ENCODE measurements around the gene ZFP36L2. TPM values are rescaled to one million over a fixed set of nuclear protein-coding genes. Genes with fewer than 3 reads are reported as not detected.

Gene ZFP36L2
- total and polyA plus RNA-seq, 9 of the 15 experiments (the other 6 are each of a cell fraction or from before 2014, with no cell fraction given), result 4.1 to 60.6 (median 20.3) TPM

DNA sequence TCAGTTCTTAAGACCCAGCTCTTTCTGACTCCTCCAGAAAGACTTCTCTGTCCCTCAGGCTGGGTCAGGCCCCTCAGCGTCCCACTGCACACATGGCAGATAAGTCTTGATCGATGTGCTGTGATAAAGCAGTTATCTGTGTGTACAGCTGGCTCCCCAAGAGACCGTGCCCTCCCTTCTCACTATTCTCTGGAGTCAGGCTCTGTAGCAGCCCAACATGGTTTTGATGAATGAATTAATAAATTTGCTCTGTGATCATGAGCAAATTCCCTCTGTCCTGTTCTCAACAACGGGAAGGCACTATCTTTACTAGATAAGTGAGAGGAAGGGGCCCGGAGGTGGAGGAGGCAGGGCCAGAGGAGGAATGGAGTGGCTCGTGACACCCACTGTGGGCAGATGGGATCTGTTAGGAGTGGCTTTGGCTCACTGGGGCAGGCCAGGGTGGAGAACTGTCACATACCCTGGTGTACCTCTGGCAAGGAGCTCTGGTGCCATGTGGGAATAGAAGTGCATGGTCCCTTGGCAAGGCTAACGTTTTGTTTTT, 48.3 kb downstream of the ZFP36L2 start (continued):
- TF ChIP-seq, protein P1, sequence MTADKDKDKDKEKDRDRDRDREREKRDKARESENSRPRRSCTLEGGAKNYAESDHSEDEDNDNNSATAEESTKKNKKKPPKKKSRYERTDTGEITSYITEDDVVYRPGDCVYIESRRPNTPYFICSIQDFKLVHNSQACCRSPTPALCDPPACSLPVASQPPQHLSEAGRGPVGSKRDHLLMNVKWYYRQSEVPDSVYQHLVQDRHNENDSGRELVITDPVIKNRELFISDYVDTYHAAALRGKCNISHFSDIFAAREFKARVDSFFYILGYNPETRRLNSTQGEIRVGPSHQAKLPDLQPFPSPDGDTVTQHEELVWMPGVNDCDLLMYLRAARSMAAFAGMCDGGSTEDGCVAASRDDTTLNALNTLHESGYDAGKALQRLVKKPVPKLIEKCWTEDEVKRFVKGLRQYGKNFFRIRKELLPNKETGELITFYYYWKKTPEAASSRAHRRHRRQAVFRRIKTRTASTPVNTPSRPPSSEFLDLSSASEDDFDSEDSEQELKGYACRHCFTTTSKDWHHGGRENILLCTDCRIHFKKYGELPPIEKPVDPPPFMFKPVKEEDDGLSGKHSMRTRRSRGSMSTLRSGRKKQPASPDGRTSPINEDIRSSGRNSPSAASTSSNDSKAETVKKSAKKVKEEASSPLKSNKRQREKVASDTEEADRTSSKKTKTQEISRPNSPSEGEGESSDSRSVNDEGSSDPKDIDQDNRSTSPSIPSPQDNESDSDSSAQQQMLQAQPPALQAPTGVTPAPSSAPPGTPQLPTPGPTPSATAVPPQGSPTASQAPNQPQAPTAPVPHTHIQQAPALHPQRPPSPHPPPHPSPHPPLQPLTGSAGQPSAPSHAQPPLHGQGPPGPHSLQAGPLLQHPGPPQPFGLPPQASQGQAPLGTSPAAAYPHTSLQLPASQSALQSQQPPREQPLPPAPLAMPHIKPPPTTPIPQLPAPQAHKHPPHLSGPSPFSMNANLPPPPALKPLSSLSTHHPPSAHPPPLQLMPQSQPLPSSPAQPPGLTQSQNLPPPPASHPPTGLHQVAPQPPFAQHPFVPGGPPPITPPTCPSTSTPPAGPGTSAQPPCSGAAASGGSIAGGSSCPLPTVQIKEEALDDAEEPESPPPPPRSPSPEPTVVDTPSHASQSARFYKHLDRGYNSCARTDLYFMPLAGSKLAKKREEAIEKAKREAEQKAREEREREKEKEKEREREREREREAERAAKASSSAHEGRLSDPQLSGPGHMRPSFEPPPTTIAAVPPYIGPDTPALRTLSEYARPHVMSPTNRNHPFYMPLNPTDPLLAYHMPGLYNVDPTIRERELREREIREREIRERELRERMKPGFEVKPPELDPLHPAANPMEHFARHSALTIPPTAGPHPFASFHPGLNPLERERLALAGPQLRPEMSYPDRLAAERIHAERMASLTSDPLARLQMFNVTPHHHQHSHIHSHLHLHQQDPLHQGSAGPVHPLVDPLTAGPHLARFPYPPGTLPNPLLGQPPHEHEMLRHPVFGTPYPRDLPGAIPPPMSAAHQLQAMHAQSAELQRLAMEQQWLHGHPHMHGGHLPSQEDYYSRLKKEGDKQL (CRISPR knock-in tag; IDR thresholded peaks at IDR 0.05; ENCODE audit: borderline replicate concordance), result no peak
- TF ChIP-seq, protein P2, sequence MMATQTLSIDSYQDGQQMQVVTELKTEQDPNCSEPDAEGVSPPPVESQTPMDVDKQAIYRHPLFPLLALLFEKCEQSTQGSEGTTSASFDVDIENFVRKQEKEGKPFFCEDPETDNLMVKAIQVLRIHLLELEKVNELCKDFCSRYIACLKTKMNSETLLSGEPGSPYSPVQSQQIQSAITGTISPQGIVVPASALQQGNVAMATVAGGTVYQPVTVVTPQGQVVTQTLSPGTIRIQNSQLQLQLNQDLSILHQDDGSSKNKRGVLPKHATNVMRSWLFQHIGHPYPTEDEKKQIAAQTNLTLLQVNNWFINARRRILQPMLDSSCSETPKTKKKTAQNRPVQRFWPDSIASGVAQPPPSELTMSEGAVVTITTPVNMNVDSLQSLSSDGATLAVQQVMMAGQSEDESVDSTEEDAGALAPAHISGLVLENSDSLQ (IDR thresholded peaks at IDR 0.05), result peak; percentile 56
- 0 out of 2 replicates have a peak, but pooled peaks have one; percentile 5 for TF ChIP-seq ZNF57 (CRISPR knock-in tag; IDR thresholded peaks at IDR 0.05)
- TF ChIP-seq, protein P3, sequence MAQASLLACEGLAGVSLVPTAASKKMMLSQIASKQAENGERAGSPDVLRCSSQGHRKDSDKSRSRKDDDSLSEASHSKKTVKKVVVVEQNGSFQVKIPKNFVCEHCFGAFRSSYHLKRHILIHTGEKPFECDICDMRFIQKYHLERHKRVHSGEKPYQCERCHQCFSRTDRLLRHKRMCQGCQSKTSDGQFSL (CRISPR knock-in tag; IDR thresholded peaks at IDR 0.05), result no peak
- TF ChIP-seq, protein P3 (tag; IDR thresholded peaks at IDR 0.05), result peak in 1 of 2 experiments; percentile 84; a peak in 1 of 4 replicates
- TF ChIP-seq TSC22D4 (tag; IDR thresholded peaks at IDR 0.05), result no peak
- peak; percentile 29 to 53; a peak in 1 of 4 replicates for TF ChIP-seq HDAC1 (IDR thresholded peaks at IDR 0.05)
- no peak for TF ChIP-seq RAD51 (IDR thresholded peaks at IDR 0.05; ENCODE audit: borderline replicate concordance, low read depth)
- peak; percentile 76 for TF ChIP-seq BHLHE40 (IDR thresholded peaks at IDR 0.05; ENCODE audit: low read length)
- TF ChIP-seq KLF6 (CRISPR knock-in tag; IDR thresholded peaks at IDR 0.05; ENCODE audit: borderline replicate concordance), result 0 out of 2 replicates have a peak, but pooled peaks have one; percentile 31
- no peak for TF ChIP-seq ZNF347 (CRISPR knock-in tag; IDR thresholded peaks at IDR 0.05; ENCODE audit: low read depth)
- peak; percentile 54 for TF ChIP-seq NFIC (IDR thresholded peaks at IDR 0.05)
- TF ChIP-seq BRD9 (IDR thresholded peaks at IDR 0.05; ENCODE audit: low read depth, partially characterized antibody), result peak; percentile 38
- TF ChIP-seq, protein P4, sequence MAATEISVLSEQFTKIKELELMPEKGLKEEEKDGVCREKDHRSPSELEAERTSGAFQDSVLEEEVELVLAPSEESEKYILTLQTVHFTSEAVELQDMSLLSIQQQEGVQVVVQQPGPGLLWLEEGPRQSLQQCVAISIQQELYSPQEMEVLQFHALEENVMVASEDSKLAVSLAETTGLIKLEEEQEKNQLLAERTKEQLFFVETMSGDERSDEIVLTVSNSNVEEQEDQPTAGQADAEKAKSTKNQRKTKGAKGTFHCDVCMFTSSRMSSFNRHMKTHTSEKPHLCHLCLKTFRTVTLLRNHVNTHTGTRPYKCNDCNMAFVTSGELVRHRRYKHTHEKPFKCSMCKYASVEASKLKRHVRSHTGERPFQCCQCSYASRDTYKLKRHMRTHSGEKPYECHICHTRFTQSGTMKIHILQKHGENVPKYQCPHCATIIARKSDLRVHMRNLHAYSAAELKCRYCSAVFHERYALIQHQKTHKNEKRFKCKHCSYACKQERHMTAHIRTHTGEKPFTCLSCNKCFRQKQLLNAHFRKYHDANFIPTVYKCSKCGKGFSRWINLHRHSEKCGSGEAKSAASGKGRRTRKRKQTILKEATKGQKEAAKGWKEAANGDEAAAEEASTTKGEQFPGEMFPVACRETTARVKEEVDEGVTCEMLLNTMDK (IDR thresholded peaks at IDR 0.05; ENCODE audit: borderline replicate concordance, insufficient read depth, low read depth, low read length, poor library complexity, severe bottlenecking), result no peak
- TF ChIP-seq ZNF175 (CRISPR knock-in tag; IDR thresholded peaks at IDR 0.05; ENCODE audit: low read depth), result peak; percentile 73
- TF ChIP-seq ZNF165 (CRISPR knock-in tag; IDR thresholded peaks at IDR 0.05; ENCODE audit: borderline replicate concordance), result no peak
- peak; percentile 61; the same call in 1 of the 2 replicates for TF ChIP-seq ZNF583 (CRISPR knock-in tag; IDR thresholded peaks at IDR 0.05)

Measured in K562 (cell line).